Peyer's patch (tissue), 4 donors: ENCODE data around the gene CLDN1. TPM values are rescaled to one million over a fixed set of nuclear protein-coding genes. Genes with fewer than 3 reads are reported as not detected.

ENCODE experiments used
- total RNA-seq, 4 donors: library from RNA; depleted of rRNA; stranded (reverse); fragments of >200 nt; gene quantifications; one replicate each; pipeline ENCODE4 v1.1.0, GENCODE V29; 2016

CLDN1 gene
- total RNA-seq, 4 donors from 2014 or later = 0.35 to 1.1 TPM; not detected in 2

Other genes starting within 250 kb of the CLDN1 start
- gene P3H2, start 201.5 kb downstream of the CLDN1 start, total RNA-seq = 10 to 100 TPM in 1 of 4 donors, 1 to 10 TPM in 2, under 1 TPM in 1; 0.70 to 23.1 (median 7.5) TPM
- not detected for gene CLDN16, start 65.7 kb upstream of the CLDN1 start, total RNA-seq
- gene TMEM207, start 127.5 kb upstream of the CLDN1 start, total RNA-seq = not detected
- gene IL1RAP, start 191.6 kb upstream of the CLDN1 start, total RNA-seq = 1 to 10 TPM; 3.4 to 6.9 (median 4.9) TPM